Erythroblast (primary cell): ENCODE results near the gene ZNF429.

Experiments used
- DNase-seq, 2 experiments: peaks; one replicate each; lab custom pipeline; 2025; lab: John Stamatoyannopoulos, UW
- GATA1 ChIP-seq: IDR thresholded peaks from 2 replicates; pipeline ENCODE4 v1.6.1; 2011; ENCODE audit warnings: low read depth, mild to moderate bottlenecking, control low read depth, low read length, moderate library complexity
- POLR2A ChIP-seq: IDR thresholded peaks from 2 replicates; pipeline ENCODE4 v1.6.1; 2011; ENCODE audit warnings: mild to moderate bottlenecking, low read length

ZNF429 gene

GRCh38 chr19:21568816-21569493 lies 63.6 kb downstream of the ZNF429 start:
- TF ChIP-seq GATA1 (no peak), POLR2A (peak; percentile 80)
- no peak for DNase-seq

GRCh38 chr19:21569494-21569865 lies 64.1 kb downstream of the ZNF429 start:
- no peak for DNase-seq
- TF ChIP-seq GATA1 = no peak
- no peak for TF ChIP-seq POLR2A

DNA sequence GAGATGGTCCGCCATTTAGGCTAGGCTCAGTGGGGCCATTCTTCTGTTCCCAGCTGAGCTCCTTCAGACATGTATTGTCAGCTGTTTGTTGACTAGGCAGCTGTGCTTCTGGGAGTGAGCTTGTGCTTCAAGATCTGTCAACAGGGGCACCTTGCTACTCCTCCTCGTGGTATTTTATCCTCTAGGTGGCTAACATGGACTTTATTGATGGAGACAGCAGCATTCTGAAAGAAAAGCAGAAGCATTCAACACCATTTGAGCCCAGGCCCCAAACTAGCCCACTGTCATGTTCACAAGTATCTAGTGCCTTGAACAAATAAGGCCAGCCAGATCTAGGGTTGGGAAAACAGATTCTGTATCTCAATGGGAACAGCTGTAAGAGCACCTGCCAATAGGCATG lies 65.9 kb downstream of the ZNF429 start:
- DNase-seq = no peak
- TF ChIP-seq GATA1 (no peak), POLR2A (no peak)

DNA sequence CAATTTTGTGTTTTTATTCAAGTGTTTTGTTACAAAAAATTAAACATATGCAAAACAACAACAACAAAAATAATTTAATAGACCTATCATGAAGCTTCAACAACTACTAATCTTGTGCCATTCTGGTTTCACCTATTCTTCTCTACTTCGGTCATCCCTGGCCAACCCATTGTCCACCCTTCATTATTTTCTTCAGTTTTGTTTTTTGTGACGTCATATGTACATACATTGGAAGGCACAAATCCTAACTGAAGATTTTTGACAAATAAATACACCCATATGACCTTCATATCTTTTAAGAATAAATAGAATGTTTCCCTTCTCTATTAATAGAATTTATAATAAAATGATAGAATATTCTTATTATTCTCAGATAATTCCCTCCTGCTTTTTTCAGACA lies 69.2 kb downstream of the ZNF429 start:
- DNase-seq = no peak
- TF ChIP-seq GATA1 = no peak
- TF ChIP-seq POLR2A = no peak

DNA sequence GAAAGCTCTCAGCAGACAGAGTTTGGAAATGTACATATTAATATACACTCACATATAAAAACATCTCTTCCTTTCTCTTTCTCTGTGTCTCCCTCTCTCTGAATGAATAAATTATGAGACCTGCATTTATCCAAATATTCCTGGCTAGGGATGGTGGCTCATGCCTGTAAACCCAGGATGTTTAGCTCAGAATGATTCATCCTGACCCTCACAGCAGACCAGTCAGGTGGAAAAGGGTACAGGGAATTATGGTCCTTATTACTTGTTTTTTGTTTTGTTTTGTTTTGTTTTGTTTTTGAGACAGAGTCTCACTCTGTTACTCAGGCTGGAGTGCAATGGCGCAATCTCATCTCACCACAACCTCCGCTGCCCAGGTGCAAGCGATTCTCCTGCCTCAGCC lies 71.1 kb downstream of the ZNF429 start:
- DNase-seq = no peak
- TF ChIP-seq POLR2A = no peak
- no peak for TF ChIP-seq GATA1

DNA sequence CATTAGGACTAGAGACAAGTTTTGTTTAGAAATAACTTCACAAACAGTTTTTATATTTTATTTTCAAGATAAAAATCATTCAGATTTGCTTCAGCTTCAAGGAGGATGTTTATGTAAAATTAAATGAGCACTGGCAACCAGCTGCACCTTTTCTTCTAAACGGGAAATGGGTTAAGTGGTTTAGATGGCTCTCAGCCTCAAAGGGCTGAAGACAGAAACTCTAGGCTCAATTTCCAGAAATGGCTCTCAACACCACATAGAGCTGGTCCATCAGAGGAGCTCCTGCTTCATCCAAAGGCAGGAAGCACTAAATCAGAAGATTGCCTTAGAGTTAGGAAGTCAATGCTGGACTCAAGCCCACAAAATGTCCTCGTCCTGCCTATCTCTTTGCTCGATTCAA lies 74.7 kb downstream of the ZNF429 start:
- DNase-seq = no peak
- TF ChIP-seq GATA1 (no peak), POLR2A (no peak)

DNA sequence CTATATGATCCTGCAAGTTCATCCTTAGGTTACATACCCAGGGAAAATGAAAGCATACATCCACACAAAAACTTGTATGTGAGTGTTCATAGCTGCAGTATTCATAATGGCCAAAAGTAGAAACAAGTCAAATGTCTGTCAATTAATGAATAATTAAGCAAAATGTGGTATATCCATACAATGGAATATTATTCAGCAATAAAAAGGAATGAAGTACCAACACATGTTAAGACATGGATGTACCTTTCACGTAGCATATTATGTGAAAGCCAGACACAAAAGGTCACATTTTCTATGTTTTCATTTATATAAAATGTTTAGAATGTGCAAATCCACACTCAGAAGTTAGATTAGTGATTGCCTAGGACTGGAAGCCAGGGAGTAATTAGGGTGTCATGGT lies 75.4 kb downstream of the ZNF429 start:
- no peak for TF ChIP-seq GATA1
- TF ChIP-seq POLR2A = peak; percentile 2
- DNase-seq = no peak

- TF ChIP-seq POLR2A (no peak), GATA1 (no peak)
- no peak for DNase-seq
Observed at GRCh38 chr19:21581646-21582240, 76.3 kb downstream of the ZNF429 start.

- TF ChIP-seq GATA1 = no peak
- TF ChIP-seq POLR2A = no peak
- no peak for DNase-seq
Observed at GRCh38 chr19:21584537-21584936, 79.1 kb downstream of the ZNF429 start.

DNA sequence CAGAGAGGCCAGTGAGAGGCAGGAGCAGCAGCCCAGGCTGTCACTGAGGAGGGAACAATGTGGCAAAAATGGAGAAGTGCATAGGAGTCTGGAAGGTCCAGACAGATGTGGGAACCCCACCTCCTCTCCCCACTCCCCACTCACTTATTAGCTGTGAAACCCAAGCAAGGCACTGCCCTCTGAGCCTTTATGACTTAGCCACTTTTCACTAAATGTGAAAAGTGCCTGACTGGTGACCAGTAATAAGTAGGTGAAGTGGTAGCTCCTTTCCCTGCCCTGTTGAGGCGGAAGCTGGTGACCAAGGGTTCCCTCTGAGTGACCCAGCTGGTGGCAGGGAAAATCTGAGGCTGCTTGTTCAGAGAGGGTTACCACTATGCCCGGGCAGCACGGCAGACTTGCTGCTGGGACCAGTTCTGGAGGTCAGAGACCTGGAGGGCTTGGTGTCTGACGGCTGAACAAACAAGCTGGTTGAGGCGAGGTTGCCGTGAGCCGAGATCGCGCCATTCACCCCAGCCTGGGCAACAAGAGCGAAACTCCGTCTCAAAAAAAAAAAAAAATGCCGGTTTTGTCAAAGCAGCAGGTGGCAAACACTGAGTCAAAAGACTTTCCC lies 80.0 kb downstream of the ZNF429 start:
- DNase-seq = no peak
- no peak for TF ChIP-seq GATA1
- TF ChIP-seq POLR2A = peak; percentile 26

- peak; percentile 11 to 37 for DNase-seq
- TF ChIP-seq POLR2A = no peak
- no peak for TF ChIP-seq GATA1
Observed at GRCh38 chr19:21586311-21587116, 81.1 kb downstream of the ZNF429 start.

- peak in 1 of 2 experiments; percentile 29 for DNase-seq
- TF ChIP-seq GATA1 (no peak), POLR2A (peak; percentile 74)
Observed at GRCh38 chr19:21587117-21587461, 81.7 kb downstream of the ZNF429 start.

- TF ChIP-seq GATA1 = no peak
- no peak for TF ChIP-seq POLR2A
- no peak for DNase-seq
Observed at GRCh38 chr19:21587549-21587948, 82.1 kb downstream of the ZNF429 start.

- no peak for TF ChIP-seq GATA1
- TF ChIP-seq POLR2A = no peak
- DNase-seq = no peak
Observed at GRCh38 chr19:21588065-21588601, 82.7 kb downstream of the ZNF429 start.
